ENCODE results near the gene SPTBN5. TPM values are rescaled to one million over a fixed set of nuclear protein-coding genes. Genes with fewer than 3 reads are reported as not detected.

Gene SPTBN5
- total and polyA plus RNA-seq, 4 donors, result 1.6 to 3.5 (median 1.9) TPM

GRCh38 chr15:41871175-41871905 is 22.5 kb downstream of the SPTBN5 start:
- no peak for ATAC-seq (ENCODE audit: insufficient read depth, low FRiP score)
- Histone ChIP-seq H3K27me3 (ENCODE audit: control insufficient read depth in 3 of 3, insufficient read depth in 3 of 3, low read length in 2 of 3) (no peaks in the 10 kb centered on the region), H3K9me3 (ENCODE audit: control insufficient read depth in 4 of 4, insufficient read depth in 3 of 4, low read length in 3 of 4) (no peaks in the 10 kb centered on the region), H3K27ac (ENCODE audit: low read depth in 1 of 2, low read length in 1 of 2) (no peak overlapping the region), H3K36me3 (ENCODE audit: control insufficient read depth in 4 of 4, insufficient read depth in 4 of 4, low read length in 4 of 4) (no peaks in the 10 kb centered on the region), H3K4me1 (ENCODE audit: control insufficient read depth in 5 of 5, insufficient read depth in 5 of 5, low read length in 5 of 5) (no peaks in the 10 kb centered on the region), H3K9ac (ENCODE audit: insufficient read depth in 1 of 2, low read length in 2 of 2) (no peak overlapping the region), H3K4me3 (no peak overlapping the region)
- no peak for DNase-seq
- WGBS, 2 donors, result 94% methylated on average over 17 to 19 of the region's 19 CpGs
- TF ChIP-seq CTCF (IDR thresholded peaks at IDR 0.05; ENCODE audit: control extremely low read depth, extremely low read depth), result no peak

GRCh38 chr15:41870689-41871081 is 23.2 kb downstream of the SPTBN5 start:
- DNase-seq, result no peak
- no peak for ATAC-seq (ENCODE audit: insufficient read depth, low FRiP score)
- H3K4me3 ChIP-seq, result no peak overlapping the region

GRCh38 chr15:41869770-41870688 is 23.8 kb downstream of the SPTBN5 start:
- no peak overlapping the region for H3K4me3 ChIP-seq
- no peak for DNase-seq
- 92 to 95% methylated on average over 40 to 42 of the region's 42 CpGs for WGBS, 2 donors
- no peaks in the 10 kb centered on the region for H3K27me3 ChIP-seq (ENCODE audit: control insufficient read depth in 3 of 3, insufficient read depth in 3 of 3, low read length in 2 of 3)
- no peak overlapping the region for H3K9ac ChIP-seq (ENCODE audit: insufficient read depth in 1 of 2, low read length in 2 of 2)
- ATAC-seq (ENCODE audit: insufficient read depth, low FRiP score), result no peak
- no peak for TF ChIP-seq CTCF (IDR thresholded peaks at IDR 0.05; ENCODE audit: control extremely low read depth, extremely low read depth)
- H3K36me3 ChIP-seq (ENCODE audit: control insufficient read depth in 4 of 4, insufficient read depth in 4 of 4, low read length in 4 of 4), result no peaks in the 10 kb centered on the region
- no peaks in the 10 kb centered on the region for H3K9me3 ChIP-seq (ENCODE audit: control insufficient read depth in 4 of 4, insufficient read depth in 3 of 4, low read length in 3 of 4)
- H3K4me1 ChIP-seq (ENCODE audit: control insufficient read depth in 5 of 5, insufficient read depth in 5 of 5, low read length in 5 of 5), result peaks cover 0 to 3% (median 0%) of the 10 kb centered on the region in 5 donors
- no peak overlapping the region for H3K27ac ChIP-seq (ENCODE audit: low read depth in 1 of 2, low read length in 1 of 2)

More at GRCh38 chr15:41870689-41871081, 23.2 kb downstream of the SPTBN5 start:
- H3K27ac ChIP-seq (ENCODE audit: low read depth in 1 of 2, low read length in 1 of 2), result no peak overlapping the region
- no peak overlapping the region for H3K9ac ChIP-seq (ENCODE audit: insufficient read depth in 1 of 2, low read length in 2 of 2)
- H3K9me3 ChIP-seq (ENCODE audit: control insufficient read depth in 4 of 4, insufficient read depth in 3 of 4, low read length in 3 of 4), result no peaks in the 10 kb centered on the region
- TF ChIP-seq CTCF (IDR thresholded peaks at IDR 0.05; ENCODE audit: control extremely low read depth, extremely low read depth), result no peak
- WGBS, 2 donors, result 79 to 90% methylated on average over 9 of the region's 9 CpGs
- no peaks in the 10 kb centered on the region for H3K27me3 ChIP-seq (ENCODE audit: control insufficient read depth in 3 of 3, insufficient read depth in 3 of 3, low read length in 2 of 3)
- no peaks in the 10 kb centered on the region for H3K36me3 ChIP-seq (ENCODE audit: control insufficient read depth in 4 of 4, insufficient read depth in 4 of 4, low read length in 4 of 4)
- H3K4me1 ChIP-seq (ENCODE audit: control insufficient read depth in 5 of 5, insufficient read depth in 5 of 5, low read length in 5 of 5), result peaks cover 0 to 3% (median 0%) of the 10 kb centered on the region in 5 donors

Measured in lung (tissue), 12 donors.